CD4-positive, alpha-beta T cell (primary cell): ENCODE measurements around the gene PLEKHN1. TPM values are rescaled to one million over a fixed set of nuclear protein-coding genes. Genes with fewer than 3 reads are reported as not detected.

Source experiments
- ATAC-seq: fragments of 200-7000 bp; cut with Tn5 transposase; one replicate; pipeline ENCODE4 v1.10.0; 2022; ENCODE audit warnings: mild to moderate bottlenecking; ENCODE audit not compliant: poor library complexity
- CTCF ChIA-PET: fragments of 350-600 bp; sonication (Branson Sonifier 250); formaldehyde crosslinking; loops from one replicate; lab custom pipeline; 2021; ENCODE audit warnings: antibody characterized with exemption, inconsistent platforms; lab: Charles Lee
- POLR2A ChIA-PET: fragments of 350-600 bp; sonication (Branson Sonifier 250); formaldehyde crosslinking; loops from one replicate; lab custom pipeline; 2021; ENCODE audit warnings: antibody characterized with exemption, inconsistent platforms; lab: Charles Lee
- DNase-seq, 14 experiments: peaks; one replicate each; pipeline ENCODE4 v3.0.0-alpha.2; 2013 to 2020; ENCODE audit warnings: mixed read lengths in 2 of 14
- H3K27ac ChIP-seq, 2 donors: one replicate each; pipeline versions ENCODE4 v1.5.1 to v1.7.0; 2013; ENCODE audit warnings: low read length in 2 of 2, low read depth in 1 of 2, mild to moderate bottlenecking in 1 of 2
- H3K27me3 ChIP-seq, 2 experiments: 1 replicate in 1 of 2; 2 replicates in 1 of 2; pipeline versions ENCODE4 v1.6.1 to v1.7.0; 2013; ENCODE audit warnings: low read length in 2 of 2, control low read depth in 1 of 2, mild to moderate bottlenecking in 1 of 2, moderate library complexity in 1 of 2; ENCODE audit not compliant: insufficient read depth in 2 of 2, control insufficient read depth in 1 of 2
- H3K36me3 ChIP-seq: one replicate; pipeline ENCODE4 v1.6.1; 2013; ENCODE audit warnings: low read length, control low read depth; ENCODE audit not compliant: insufficient read depth
- H3K4me1 ChIP-seq: one replicate; pipeline ENCODE4 v1.6.1; 2013; ENCODE audit warnings: low read length, control low read depth; ENCODE audit not compliant: insufficient read depth
- H3K4me3 ChIP-seq: one replicate; pipeline ENCODE4 v1.5.1; 2013; ENCODE audit warnings: mild to moderate bottlenecking, low read length, moderate library complexity
- H3K9me3 ChIP-seq, 2 experiments: 1 replicate in 1 of 2; 2 replicates in 1 of 2; pipeline versions ENCODE4 v1.6.1 to v1.7.0; 2013; ENCODE audit warnings: low read length in 2 of 2, mild to moderate bottlenecking in 2 of 2, control low read depth in 1 of 2, moderate library complexity in 1 of 2; ENCODE audit not compliant: control insufficient read depth in 1 of 2, insufficient read depth in 1 of 2
- H3K27ac Mint-ChIP-seq: one replicate; pipeline ENCODE4 v1.8.0; 2020; ENCODE audit warnings: mixed read lengths
- H3K27me3 Mint-ChIP-seq: one replicate; pipeline ENCODE4 v1.8.0; 2021; ENCODE audit warnings: mixed read lengths
- H3K36me3 Mint-ChIP-seq: one replicate; pipeline ENCODE4 v1.8.0; 2021; ENCODE audit warnings: low read depth, mixed read lengths
- H3K4me1 Mint-ChIP-seq: one replicate; pipeline ENCODE4 v1.8.0; 2021; ENCODE audit warnings: low read depth, mixed read lengths
- H3K4me3 Mint-ChIP-seq: one replicate; pipeline ENCODE4 v1.8.0; 2020; ENCODE audit warnings: mild to moderate bottlenecking, mixed read lengths
- H3K9me3 Mint-ChIP-seq: one replicate; pipeline ENCODE4 v1.8.0; 2020; ENCODE audit warnings: mixed read lengths
- CTCF ChIP-seq: fragments of 200-600 bp; IDR thresholded peaks from one replicate; pipeline ENCODE4 v1.8.0; 2022; ENCODE audit warnings: antibody characterized with exemption, mild to moderate bottlenecking
- intact Hi-C, 2 experiments: fragments of 100-400 bp; cut with DNase I in 1 of 2; cut with micrococcal nuclease in 1 of 2; formaldehyde crosslinking; loops; one replicate each; pipeline versions ENCODE4 v1.15.1 to v1.9.0; 2023 to 2025; cut with DNase I, micrococcal nuclease
- total RNA-seq, 174 experiments: library from RNA in 2 of 174; stranded (reverse) in 2 of 174; gene quantifications; one replicate each; pipeline ENCODE4 v1.2.3 and lab custom pipeline; 2021 to 2026

PLEKHN1 gene
- total RNA-seq, 2 experiments from 2014 or later = 0.69 to 0.95 TPM

- TF ChIP-seq CTCF = no peak
- Mint-ChIP-seq H3K9me3 (no peaks in the 10 kb centered on the region), H3K27me3 (peaks cover 53% of the 10 kb centered on the region), H3K36me3 (no peaks in the 10 kb centered on the region), H3K27ac (no peak overlapping the region), H3K4me1 (no peaks in the 10 kb centered on the region), H3K4me3 (no peak overlapping the region)
- ChIA-PET POLR2A (no interaction called here), CTCF (no interaction called here)
- peaks cover 0 to 34% of the 10 kb centered on the region in 2 experiments for H3K9me3 ChIP-seq
- no peak overlapping the region for H3K27ac ChIP-seq
- no peak overlapping the region for H3K4me3 ChIP-seq
- DNase-seq (no peak), ATAC-seq (no peak)
- H3K27me3 ChIP-seq = peaks cover 28 to 29% of the 10 kb centered on the region in 2 experiments
- H3K4me1 ChIP-seq = no peaks in the 10 kb centered on the region
- intact Hi-C loops = no loop called here
- no peaks in the 10 kb centered on the region for H3K36me3 ChIP-seq
These were observed 34.7 kb upstream of the PLEKHN1 start for GRCh38 chr1:931380-932172.

DNA sequence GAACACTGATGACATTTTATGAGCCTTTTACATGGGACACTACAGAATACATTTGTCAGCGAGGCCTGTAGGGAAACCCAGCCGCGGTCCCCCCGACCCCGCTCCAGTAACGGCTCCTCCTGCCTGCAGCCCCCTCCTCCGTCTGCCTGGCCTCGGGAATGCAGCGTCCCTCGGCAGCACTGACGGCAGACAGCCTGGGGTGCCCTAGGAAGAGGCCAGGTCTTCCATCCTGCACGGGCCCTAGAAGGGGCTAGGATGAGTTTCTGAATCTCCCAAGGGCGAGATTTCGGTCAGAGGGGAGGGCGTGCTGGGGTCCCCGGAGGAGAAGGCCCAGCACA, 34.1 kb upstream of the PLEKHN1 start:
- Mint-ChIP-seq H3K9me3 (no peaks in the 10 kb centered on the region), H3K27ac (no peak overlapping the region), H3K27me3 (peaks cover 54% of the 10 kb centered on the region), H3K4me1 (no peaks in the 10 kb centered on the region), H3K4me3 (no peak overlapping the region), H3K36me3 (no peaks in the 10 kb centered on the region)
- Histone ChIP-seq H3K27ac (no peak overlapping the region), H3K9me3 (peaks cover 0 to 32% of the 10 kb centered on the region in 2 experiments), H3K36me3 (no peaks in the 10 kb centered on the region), H3K27me3 (peaks cover 24 to 30% of the 10 kb centered on the region in 2 experiments), H3K4me1 (no peaks in the 10 kb centered on the region), H3K4me3 (no peak overlapping the region)
- POLR2A ChIA-PET = no interaction called here
- intact Hi-C loops = no loop called here
- DNase-seq (no peak), ATAC-seq (no peak)
- TF ChIP-seq CTCF = no peak
- CTCF ChIA-PET = no interaction called here

- no peaks in the 10 kb centered on the region for H3K36me3 ChIP-seq
- Mint-ChIP-seq H3K27me3 (peaks cover 50% of the 10 kb centered on the region), H3K4me1 (no peaks in the 10 kb centered on the region), H3K9me3 (no peaks in the 10 kb centered on the region), H3K27ac (no peak overlapping the region), H3K4me3 (no peak overlapping the region), H3K36me3 (no peaks in the 10 kb centered on the region)
- H3K4me3 ChIP-seq = no peak overlapping the region
- H3K4me1 ChIP-seq = no peaks in the 10 kb centered on the region
- DNase-seq = no peak
- peaks cover 0 to 28% of the 10 kb centered on the region in 2 experiments for H3K9me3 ChIP-seq
- no peak for TF ChIP-seq CTCF
- ChIA-PET POLR2A (no interaction called here), CTCF (no interaction called here)
- intact Hi-C loops = no loop called here
- peaks cover 24 to 27% of the 10 kb centered on the region in 2 experiments for H3K27me3 ChIP-seq
- no peak for ATAC-seq
- no peak overlapping the region for H3K27ac ChIP-seq
These were observed 33.3 kb upstream of the PLEKHN1 start for GRCh38 chr1:932776-933602.
